Loucy (cell line): ENCODE data around the gene PRKN.

Experiments used
- CTCF ChIP-seq: fragments of 200-600 bp; sonication (generic); conservative IDR thresholded peaks from 2 replicates; pipeline ENCODE4 v1.5.1; 2014; ENCODE audit warnings: mild to moderate bottlenecking, antibody characterized with exemption, low read length
- EZH2phosphoT487 ChIP-seq: fragments of 200-600 bp; IDR thresholded peaks from 2 replicates; pipeline ENCODE4 v1.6.1; 2018; ENCODE audit warnings: antibody characterized with exemption, mild to moderate bottlenecking, moderate library complexity, borderline replicate concordance

GRCh38 chr6:161798844-161799394, 928.6 kb downstream of the PRKN start:
- TF ChIP-seq CTCF: no peak
- no peak for TF ChIP-seq EZH2phosphoT487
